Tibial artery (tissue), 4 donors: ENCODE results near the gene SNX20.

Source experiments
- DNase-seq, 2 donors: peaks; one replicate each; pipeline ENCODE4 v3.0.0-alpha.2; 2019
- H3K27ac ChIP-seq, 2 donors: fragments of 200-600 bp; sonication (generic) in 1 of 2; 1 replicate in 1 of 2; 2 replicates in 1 of 2; pipeline ENCODE4 v1.5.1; 2018 to 2019; ENCODE audit warnings: mild to moderate bottlenecking in 1 of 2
- H3K27me3 ChIP-seq, 2 donors: fragments of 200-600 bp; sonication (generic) in 1 of 2; one replicate each; pipeline versions ENCODE4 v1.5.1 to v1.6.0; 2016 to 2019
- H3K36me3 ChIP-seq, 3 donors: fragments of 200-600 bp; sonication (generic) in 2 of 3; one replicate each; pipeline ENCODE4 v1.5.1; 2016 to 2019; ENCODE audit warnings: mild to moderate bottlenecking in 2 of 3
- H3K4me1 ChIP-seq, 4 donors: fragments of 200-600 bp; sonication (generic) in 2 of 4; 1 replicate in 3 of 4; 2 replicates in 1 of 4; pipeline ENCODE4 v1.5.1; 2016 to 2019
- H3K4me3 ChIP-seq, 2 donors: fragments of 200-600 bp; sonication (generic) in 1 of 2; 1 replicate in 1 of 2; 2 replicates in 1 of 2; pipeline ENCODE4 v1.5.1; 2018 to 2019; ENCODE audit warnings: mild to moderate bottlenecking in 2 of 2
- H3K9me3 ChIP-seq, 3 donors: fragments of 200-600 bp; sonication (generic) in 1 of 3; one replicate each; pipeline ENCODE4 v1.5.1; 2016 to 2019
- CTCF ChIP-seq, 2 experiments: fragments of 200-600 bp in 1 of 2; fragments of 450-650 bp in 1 of 2; IDR thresholded peaks; one replicate each; pipeline ENCODE4 v1.5.1; 2017 to 2019; ENCODE audit warnings: antibody characterized with exemption in 2 of 2, mild to moderate bottlenecking in 1 of 2, moderate library complexity in 1 of 2
- intact Hi-C: fragments of 100-400 bp; cut with DNase I; formaldehyde crosslinking; loops from one replicate; pipeline ENCODE4 v1.15.0; 2023; ENCODE audit warnings: low total_unique reads

SNX20 gene

GRCh38 chr16:50632927-50633800 is 47.9 kb downstream of the SNX20 start:
- H3K9me3 ChIP-seq: no peaks in the 10 kb centered on the region
- intact Hi-C loops: no loop called here
- no peak for TF ChIP-seq CTCF (IDR thresholded peaks at IDR 0.05)
- no peak overlapping the region for H3K27ac ChIP-seq
- H3K27me3 ChIP-seq: no peaks in the 10 kb centered on the region
- H3K4me3 ChIP-seq: no peak overlapping the region
- peaks cover 47 to 68% (median 49%) of the 10 kb centered on the region in 3 donors for H3K36me3 ChIP-seq
- H3K4me1 ChIP-seq: peaks cover 0 to 7% (median 0%) of the 10 kb centered on the region in 4 donors
- no peak for DNase-seq

- intact Hi-C loops: no loop called here
- Histone ChIP-seq H3K27me3 (no peaks in the 10 kb centered on the region), H3K4me1 (peaks cover 0 to 12% (median 5%) of the 10 kb centered on the region in 4 donors), H3K9me3 (no peaks in the 10 kb centered on the region), H3K36me3 (peaks cover 48 to 63% (median 49%) of the 10 kb centered on the region in 3 donors), H3K27ac (no peak overlapping the region), H3K4me3 (no peak overlapping the region)
- DNase-seq: no peak
- no peak for TF ChIP-seq CTCF (IDR thresholded peaks at IDR 0.05)
Observed at GRCh38 chr16:50631985-50632576, 49.0 kb downstream of the SNX20 start.

- intact Hi-C loops: no loop called here
- Histone ChIP-seq H3K9me3 (no peaks in the 10 kb centered on the region), H3K36me3 (peaks cover 48 to 61% (median 49%) of the 10 kb centered on the region in 3 donors), H3K4me1 (peaks cover 0 to 19% (median 12%) of the 10 kb centered on the region in 4 donors), H3K27ac (no peak overlapping the region), H3K4me3 (no peak overlapping the region), H3K27me3 (no peaks in the 10 kb centered on the region)
- no peak for DNase-seq
- TF ChIP-seq CTCF (IDR thresholded peaks at IDR 0.05): no peak
Observed at GRCh38 chr16:50631249-50631984, 49.7 kb downstream of the SNX20 start.

GRCh38 chr16:50630394-50631020 is 50.6 kb downstream of the SNX20 start:
- no peaks in the 10 kb centered on the region for H3K9me3 ChIP-seq
- no peak overlapping the region for H3K27ac ChIP-seq
- intact Hi-C loops: no loop called here
- H3K27me3 ChIP-seq: no peaks in the 10 kb centered on the region
- H3K36me3 ChIP-seq: peaks cover 54 to 70% (median 56%) of the 10 kb centered on the region in 3 donors
- no peak for TF ChIP-seq CTCF (IDR thresholded peaks at IDR 0.05)
- no peak overlapping the region for H3K4me3 ChIP-seq
- H3K4me1 ChIP-seq: peaks cover 0 to 28% (median 17%) of the 10 kb centered on the region in 4 donors
- DNase-seq: no peak

GRCh38 chr16:50629334-50629733 is 51.8 kb downstream of the SNX20 start:
- intact Hi-C loops: no loop called here
- H3K4me1 ChIP-seq: peaks cover 0 to 29% (median 17%) of the 10 kb centered on the region in 4 donors
- TF ChIP-seq CTCF (IDR thresholded peaks at IDR 0.05): no peak
- no peak for DNase-seq
- H3K36me3 ChIP-seq: peaks cover 57 to 76% (median 61%) of the 10 kb centered on the region in 3 donors
- H3K9me3 ChIP-seq: no peaks in the 10 kb centered on the region
- no peaks in the 10 kb centered on the region for H3K27me3 ChIP-seq
- H3K27ac ChIP-seq: no peak overlapping the region
- no peak overlapping the region for H3K4me3 ChIP-seq
